HL-60/S4 treated with phorbol 12-myristate 13-acetate at 8.2 ng/mL for 4 days and 3 days (cell line): ENCODE results near the gene ZNF891.

Experiments used
- in situ Hi-C: fragments of 300-500 bp; cut with MboI; formaldehyde crosslinking; loops from 2 replicates; pipeline ENCODE4 v1.15.0; 2022; ENCODE audit warnings: low sequenced_read_pairs

ZNF891 gene

DNA sequence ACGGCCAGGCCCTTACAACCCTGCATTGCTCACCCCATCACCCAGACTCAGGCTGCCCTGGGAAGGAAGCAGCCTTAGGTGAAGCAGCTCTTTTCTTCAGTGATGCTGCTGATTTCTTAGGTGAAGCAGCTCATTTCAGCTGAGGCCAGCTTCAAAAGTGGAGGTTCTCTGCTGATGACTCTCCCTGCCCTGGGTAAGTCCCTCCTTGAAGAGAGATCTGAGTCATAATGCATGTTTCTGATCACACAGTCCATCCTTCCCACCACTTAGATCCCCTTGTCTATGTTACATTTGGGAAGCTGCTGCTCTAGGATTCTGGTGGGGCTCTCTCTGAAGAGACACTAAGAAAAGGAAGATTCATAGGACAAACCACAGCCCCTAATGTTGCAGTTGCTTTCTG lies 66.5 kb downstream of the ZNF891 start:
- in situ Hi-C loops, result no loop called here

DNA sequence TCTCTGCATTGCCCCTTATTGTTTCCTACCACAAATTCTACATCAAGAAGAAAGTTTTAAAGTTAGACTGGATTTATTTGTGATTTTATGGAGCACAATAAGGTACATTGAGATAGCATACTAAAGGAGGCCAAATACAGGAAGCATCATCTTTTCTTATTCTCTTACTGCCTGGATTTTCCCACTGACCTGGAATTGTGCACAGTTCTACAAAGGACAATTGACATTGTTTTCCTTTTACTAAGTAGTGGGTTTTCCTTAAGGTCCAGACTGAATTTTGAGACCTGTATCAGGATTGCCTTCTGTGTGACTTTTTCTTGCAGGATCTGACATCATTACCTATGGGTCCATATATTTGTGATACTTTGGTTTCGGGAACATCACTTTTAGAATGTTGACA lies 68.1 kb downstream of the ZNF891 start:
- in situ Hi-C loops, result no loop called here

DNA sequence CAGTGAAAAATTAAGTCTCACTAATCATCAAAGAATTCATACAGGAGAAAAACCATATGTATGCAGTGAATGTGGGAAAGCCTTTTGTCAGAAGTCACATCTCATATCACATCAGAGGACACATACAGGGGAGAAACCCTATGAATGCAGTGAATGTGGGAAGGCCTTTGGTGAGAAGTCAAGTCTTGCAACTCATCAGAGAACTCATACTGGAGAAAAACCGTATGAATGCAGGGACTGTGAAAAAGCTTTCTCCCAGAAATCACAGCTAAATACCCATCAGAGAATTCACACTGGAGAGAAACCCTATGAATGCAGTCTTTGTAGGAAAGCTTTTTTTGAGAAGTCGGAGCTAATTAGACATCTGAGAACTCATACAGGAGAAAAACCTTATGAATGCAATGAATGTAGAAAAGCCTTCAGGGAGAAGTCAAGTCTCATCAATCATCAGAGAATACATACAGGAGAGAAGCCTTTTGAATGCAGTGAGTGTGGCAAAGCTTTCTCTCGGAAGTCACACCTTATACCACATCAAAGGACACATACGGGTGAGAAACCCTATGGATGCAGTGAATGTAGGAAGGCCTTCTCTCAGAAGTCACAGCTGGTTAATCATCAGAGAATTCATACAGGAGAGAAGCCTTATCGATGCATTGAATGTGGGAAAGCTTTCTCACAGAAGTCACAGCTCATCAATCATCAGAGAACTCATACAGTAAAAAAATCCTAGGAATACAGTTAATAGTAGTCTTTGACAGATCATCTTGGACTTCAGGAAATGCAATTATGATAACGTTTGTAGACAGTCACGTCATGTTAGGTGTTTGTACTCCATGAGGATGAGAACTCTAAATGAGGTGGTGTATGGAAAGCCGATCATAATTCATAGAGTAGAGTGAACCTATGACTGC lies 71.6 kb downstream of the ZNF891 start:
- in situ Hi-C loops, result no loop called here

DNA sequence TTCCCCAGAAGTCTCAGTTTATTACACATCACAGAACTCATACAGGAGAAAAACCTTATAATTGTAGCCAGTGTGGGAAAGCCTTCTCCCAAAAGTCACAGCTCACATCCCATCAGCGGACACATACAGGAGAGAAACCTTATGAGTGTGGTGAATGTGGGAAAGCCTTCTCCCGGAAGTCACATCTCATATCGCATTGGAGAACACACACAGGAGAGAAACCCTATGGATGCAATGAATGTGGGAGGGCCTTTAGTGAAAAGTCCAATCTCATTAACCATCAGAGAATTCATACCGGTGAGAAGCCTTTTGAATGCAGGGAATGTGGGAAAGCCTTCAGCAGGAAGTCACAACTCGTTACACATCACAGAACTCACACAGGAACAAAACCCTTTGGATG lies 72.6 kb downstream of the ZNF891 start:
- in situ Hi-C loops, result no loop called here
